ENCODE data around the gene KIF18B.

- no peak for TF ChIP-seq POLR2A (IDR thresholded peaks at IDR 0.05)
- no peak for TF ChIP-seq CTCF (IDR thresholded peaks at IDR 0.05)
- TF ChIP-seq EP300 (IDR thresholded peaks at IDR 0.05; ENCODE audit: low read depth) = no peak
- no peak for TF ChIP-seq POLR2AphosphoS5 (IDR thresholded peaks at IDR 0.05)
Observed at GRCh38 chr17:44983563-44983962, 36.0 kb upstream of the KIF18B start.
